GM12892 (cell line): ENCODE measurements around the gene SLC13A4.

Source experiments
- POLR2A ChIP-seq: IDR thresholded peaks from 2 replicates; pipeline ENCODE4 v1.6.1; 2011; ENCODE audit warnings: low read depth, low read length, control low read depth
- POLR2AphosphoS5 ChIP-seq: IDR thresholded peaks from 2 replicates; pipeline ENCODE4 v1.6.1; 2011; ENCODE audit warnings: low read depth, low read length, control low read depth
- TAF1 ChIP-seq: IDR thresholded peaks from 2 replicates; pipeline ENCODE4 v1.6.1; 2011; ENCODE audit warnings: low read depth, mild to moderate bottlenecking, control low read depth, low read length, borderline replicate concordance

DNA sequence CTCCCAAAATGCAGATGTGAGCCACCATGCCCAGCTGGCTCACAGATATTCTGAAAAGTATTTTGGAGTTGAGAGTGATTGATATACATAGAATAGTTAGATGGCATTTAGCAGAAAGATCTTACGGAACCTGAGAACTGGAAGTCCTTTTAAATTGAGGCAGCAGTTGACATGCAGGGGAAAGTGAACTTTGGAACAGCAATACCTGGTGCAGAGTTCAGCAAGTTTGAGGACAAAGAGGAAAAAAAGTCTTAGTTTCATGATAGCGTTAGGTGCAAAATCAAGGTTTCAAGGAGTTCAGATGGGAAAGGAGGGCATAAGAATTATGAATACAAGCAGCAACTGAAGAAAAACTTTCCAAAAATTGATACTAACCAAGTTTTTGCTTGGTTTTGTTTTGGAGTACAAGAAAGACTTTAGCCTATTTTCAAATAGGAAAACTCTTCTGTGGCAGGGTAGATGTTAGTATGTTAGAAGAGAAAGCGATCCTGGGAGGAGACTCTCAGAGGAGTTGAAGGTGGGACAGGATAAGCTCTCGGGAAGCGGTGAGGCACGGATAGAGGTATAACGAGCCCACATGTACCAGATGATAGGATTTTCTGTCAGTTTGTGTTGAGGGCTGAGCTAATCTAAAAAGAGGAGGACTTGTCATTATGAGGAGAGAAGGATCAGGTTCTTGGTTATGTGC lies 93.7 kb downstream of the SLC13A4 start:
- TF ChIP-seq POLR2A (no peak), POLR2AphosphoS5 (no peak), TAF1 (no peak)
